Measurements from ENCODE around the gene GPC2. TPM values are rescaled to one million over a fixed set of nuclear protein-coding genes. Genes with fewer than 3 reads are reported as not detected.
"Not testable (repeated sequence)": the region's sequence is repeated elsewhere in the genome, so short reads cannot be mapped to it uniquely, and the experiment has no call there.

The GPC2 gene, protein sequence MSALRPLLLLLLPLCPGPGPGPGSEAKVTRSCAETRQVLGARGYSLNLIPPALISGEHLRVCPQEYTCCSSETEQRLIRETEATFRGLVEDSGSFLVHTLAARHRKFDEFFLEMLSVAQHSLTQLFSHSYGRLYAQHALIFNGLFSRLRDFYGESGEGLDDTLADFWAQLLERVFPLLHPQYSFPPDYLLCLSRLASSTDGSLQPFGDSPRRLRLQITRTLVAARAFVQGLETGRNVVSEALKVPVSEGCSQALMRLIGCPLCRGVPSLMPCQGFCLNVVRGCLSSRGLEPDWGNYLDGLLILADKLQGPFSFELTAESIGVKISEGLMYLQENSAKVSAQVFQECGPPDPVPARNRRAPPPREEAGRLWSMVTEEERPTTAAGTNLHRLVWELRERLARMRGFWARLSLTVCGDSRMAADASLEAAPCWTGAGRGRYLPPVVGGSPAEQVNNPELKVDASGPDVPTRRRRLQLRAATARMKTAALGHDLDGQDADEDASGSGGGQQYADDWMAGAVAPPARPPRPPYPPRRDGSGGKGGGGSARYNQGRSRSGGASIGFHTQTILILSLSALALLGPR
- polyA plus RNA-seq (2013, experiment 1 of 2): 39.6 TPM
- polyA plus RNA-seq (2013, experiment 2 of 2): 26.0 TPM

DNA sequence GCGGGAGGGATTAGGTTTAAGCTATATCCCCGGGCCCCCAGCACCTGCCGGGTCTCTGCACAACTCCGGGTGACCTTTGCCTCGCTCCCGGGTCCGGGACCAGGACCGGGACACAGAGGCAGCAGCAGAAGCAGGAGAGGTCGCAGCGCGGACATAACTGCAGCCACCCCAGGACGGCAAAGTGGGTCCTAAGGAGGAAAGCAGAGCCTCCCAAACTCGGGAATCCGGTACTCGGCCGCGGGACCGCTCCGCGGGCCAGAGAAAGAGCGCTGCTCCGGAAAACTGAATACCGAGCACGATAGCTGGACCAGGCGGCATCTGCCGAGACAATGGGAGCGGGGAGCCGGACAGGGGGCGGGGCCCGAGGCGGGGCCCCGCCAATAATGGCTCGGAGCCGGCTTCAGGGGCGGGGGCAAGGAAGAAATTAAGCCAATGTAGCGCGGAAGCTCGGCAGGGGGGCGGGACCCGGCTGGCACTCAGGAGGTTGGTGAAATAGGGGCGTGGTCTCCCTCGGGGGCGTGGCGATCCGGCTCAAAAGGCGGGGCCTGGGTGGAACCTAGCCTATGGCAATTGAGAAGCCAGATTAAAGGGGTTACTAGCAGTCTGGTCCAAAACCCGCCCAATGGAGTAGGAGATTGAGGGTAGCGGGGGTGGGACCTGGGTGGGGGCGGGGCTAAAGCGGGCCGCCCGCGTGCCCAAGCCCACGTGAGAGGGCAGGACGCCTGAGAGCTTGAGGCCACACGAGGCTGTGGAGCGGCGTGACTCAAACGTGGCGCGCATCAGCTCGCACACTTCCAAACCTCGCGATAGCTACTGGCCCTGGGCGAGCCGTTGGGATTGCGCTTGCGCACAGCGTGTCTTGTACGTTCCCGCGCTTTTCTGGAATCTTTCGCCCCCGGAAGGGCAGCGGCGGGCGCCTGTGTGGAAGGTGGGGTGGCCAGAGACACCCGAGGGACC lies at the start of gene GPC2, which contains the start of gene STAG3:
GPC2 (minus strand) TSS at position 337 of the 957 bp plus-strand sequence; CDS start at position 155, 182 bp downstream.
STAG3 (plus strand) TSS at position 874 of the 957 bp plus-strand sequence. CDS start 2,639 bp downstream, outside the sequence.
- H3K27ac ChIP-seq (ENCODE audit: low read depth, low read length, severe bottlenecking): no peak within 1 kb of the TSS
- peaks cover 20% of the 10 kb centered on the region for H3K36me3 ChIP-seq (ENCODE audit: control insufficient read depth, insufficient read depth, low read length)
- 25 to 31% methylated on average over 60 to 72 of the region's 78 CpGs for WGBS, 2 experiments (ENCODE audit: insufficient coverage in 2 of 2)
- H3K9me3 ChIP-seq (ENCODE audit: control insufficient read depth, low read length): no peaks in the 10 kb centered on the region
- H3K4me3 ChIP-seq (ENCODE audit: extremely low read depth, insufficient read depth, low read length, poor library complexity, severe bottlenecking): peak within 1 kb of the TSS; percentile 87
- H3K4me1 ChIP-seq (ENCODE audit: control insufficient read depth, insufficient read depth, low read length, poor library complexity, severe bottlenecking): no peaks in the 10 kb centered on the region

DNA sequence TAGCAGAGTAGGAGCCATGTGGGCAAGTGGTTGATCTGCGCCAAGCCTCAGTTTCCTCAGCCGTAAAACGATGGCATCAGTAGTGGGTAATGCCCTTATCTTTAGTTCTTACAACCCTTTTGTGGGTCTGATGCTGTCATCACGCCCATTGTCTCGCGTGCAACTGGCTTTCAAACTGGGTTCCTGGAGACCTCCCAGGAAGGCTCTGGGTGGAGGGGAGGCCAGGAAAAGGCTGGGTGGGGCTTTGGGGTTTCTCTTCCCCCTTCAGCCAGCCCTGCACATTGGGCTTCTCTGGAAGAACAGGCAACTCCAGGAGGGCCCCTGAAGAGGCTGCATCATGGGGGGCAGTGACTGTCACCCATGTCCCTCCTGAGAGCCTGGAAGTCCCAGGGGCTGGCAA lies 47.7 kb upstream of the GPC2 start:
- H3K27ac ChIP-seq (ENCODE audit: low read depth, low read length, severe bottlenecking); H3K4me3 ChIP-seq (ENCODE audit: extremely low read depth, insufficient read depth, low read length, poor library complexity, severe bottlenecking); H3K9me3 ChIP-seq (ENCODE audit: control insufficient read depth, low read length); H3K4me1 ChIP-seq (ENCODE audit: control insufficient read depth, insufficient read depth, low read length, poor library complexity, severe bottlenecking); H3K36me3 ChIP-seq (ENCODE audit: control insufficient read depth, insufficient read depth, low read length): not testable (repeated sequence)
- 95 to 97% methylated on average over 3 to 6 of the region's 6 CpGs for WGBS, 2 experiments (ENCODE audit: insufficient coverage in 2 of 2)

DNA sequence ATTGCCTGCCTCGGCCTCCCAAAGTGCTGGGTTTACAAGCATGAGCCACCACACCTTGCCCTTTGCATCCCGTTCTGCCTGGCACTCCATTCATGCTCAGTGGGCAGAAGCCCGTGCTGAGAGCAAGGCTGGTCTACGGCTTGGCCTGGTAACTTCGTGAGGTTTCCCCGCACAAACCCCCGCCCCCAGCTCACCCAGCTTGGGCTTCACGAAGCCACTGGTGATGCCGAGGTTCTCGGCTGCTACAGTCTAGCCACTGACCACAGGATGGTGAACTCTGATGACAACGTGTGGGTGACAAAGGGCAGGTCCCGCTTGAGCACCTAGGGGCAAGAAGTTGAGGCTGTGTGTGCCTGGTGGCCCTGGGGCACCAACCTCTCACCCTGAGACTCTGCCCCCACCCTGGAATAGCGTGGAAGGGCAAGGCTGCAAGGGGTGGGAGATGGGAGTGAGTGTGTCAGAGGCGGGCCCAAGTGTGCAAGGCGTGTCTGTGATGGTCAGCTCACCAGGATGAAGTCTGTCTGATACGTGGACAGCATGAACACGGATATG lies 46.3 kb upstream of the GPC2 start:
- not testable (repeated sequence) for H3K9me3 ChIP-seq (ENCODE audit: control insufficient read depth, low read length); H3K4me3 ChIP-seq (ENCODE audit: extremely low read depth, insufficient read depth, low read length, poor library complexity, severe bottlenecking); H3K27ac ChIP-seq (ENCODE audit: low read depth, low read length, severe bottlenecking); H3K4me1 ChIP-seq (ENCODE audit: control insufficient read depth, insufficient read depth, low read length, poor library complexity, severe bottlenecking); H3K36me3 ChIP-seq (ENCODE audit: control insufficient read depth, insufficient read depth, low read length)
- 96 to 98% methylated on average over 9 to 15 of the region's 17 CpGs for WGBS, 2 experiments (ENCODE audit: insufficient coverage in 2 of 2)

DNA sequence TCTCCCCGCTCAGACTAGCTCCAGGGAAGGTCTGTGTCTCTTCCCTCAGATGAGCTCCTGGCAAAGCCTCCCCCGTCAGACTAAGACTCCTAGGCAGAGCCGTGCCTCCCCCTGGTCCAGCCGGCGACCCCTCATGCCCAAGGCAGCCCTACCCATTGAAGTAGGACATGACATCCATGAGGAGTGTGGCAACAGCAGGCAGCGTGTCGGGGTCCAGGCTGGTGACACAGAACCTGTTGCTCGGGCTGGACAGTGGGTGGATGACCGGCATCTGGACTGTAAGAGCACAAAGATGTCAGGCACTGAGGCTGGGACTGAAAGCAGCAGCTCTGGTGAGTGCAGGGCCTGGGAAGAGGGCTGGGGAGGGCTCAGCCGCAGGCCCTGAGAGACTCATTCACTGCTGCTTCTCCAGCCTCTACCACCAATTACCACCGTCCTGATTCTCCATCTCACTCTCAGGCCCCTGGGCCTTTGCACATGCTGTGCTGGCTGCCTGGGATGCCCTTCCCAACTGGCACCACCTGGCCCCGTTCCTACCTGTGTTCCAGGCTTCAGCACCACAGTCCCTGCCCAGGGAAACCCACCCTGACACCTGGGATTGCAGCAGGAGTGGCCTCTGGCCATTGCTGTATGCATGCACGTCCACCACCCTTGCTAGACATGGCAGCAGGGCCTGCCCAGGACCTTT lies 45.4 kb upstream of the GPC2 start:
- Histone ChIP-seq H3K4me1 (ENCODE audit: control insufficient read depth, insufficient read depth, low read length, poor library complexity, severe bottlenecking) (no peaks in the 10 kb centered on the region), H3K27ac (ENCODE audit: low read depth, low read length, severe bottlenecking) (no peak overlapping the region), H3K4me3 (ENCODE audit: extremely low read depth, insufficient read depth, low read length, poor library complexity, severe bottlenecking) (no peak overlapping the region), H3K9me3 (ENCODE audit: control insufficient read depth, low read length) (no peaks in the 10 kb centered on the region), H3K36me3 (ENCODE audit: control insufficient read depth, insufficient read depth, low read length) (peaks cover 3% of the 10 kb centered on the region)
- WGBS, 2 experiments (ENCODE audit: insufficient coverage in 2 of 2): 88 to 90% methylated on average over 11 to 12 of the region's 13 CpGs

DNA sequence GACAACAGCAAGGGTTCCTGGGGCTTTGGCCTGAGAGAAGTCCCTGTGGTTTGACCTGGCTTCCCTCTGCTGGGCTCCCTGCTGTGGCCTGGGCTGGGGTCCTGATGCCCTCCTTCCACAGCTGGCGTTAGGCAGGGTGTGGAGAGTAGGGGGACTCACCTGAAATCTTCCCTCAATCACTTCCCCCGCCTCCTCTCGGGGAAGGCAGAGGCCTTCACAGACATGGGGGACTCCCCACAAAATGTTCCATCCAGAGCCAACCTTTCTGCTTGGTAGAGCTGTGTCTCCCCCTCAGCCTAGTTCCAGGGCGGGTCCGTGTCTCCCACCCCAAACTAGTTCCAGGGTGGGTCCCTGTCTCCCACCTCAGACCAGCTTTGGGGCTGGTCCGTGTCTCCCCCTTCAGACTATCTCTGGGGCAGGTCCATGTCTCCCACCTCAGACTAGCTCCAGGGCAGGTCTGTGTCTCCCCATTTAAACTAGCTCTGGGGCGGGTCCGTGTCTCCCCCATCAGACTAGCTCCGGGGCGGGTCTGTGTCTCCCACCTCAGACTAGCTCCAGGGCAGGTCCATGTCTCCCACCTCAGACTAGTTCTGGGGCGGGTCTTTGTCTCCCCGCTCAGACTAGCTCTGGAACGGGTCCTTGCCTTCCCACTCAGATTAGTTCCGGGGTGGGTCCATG lies 44.7 kb upstream of the GPC2 start:
- no peak overlapping the region for H3K27ac ChIP-seq (ENCODE audit: low read depth, low read length, severe bottlenecking)
- H3K4me3 ChIP-seq (ENCODE audit: extremely low read depth, insufficient read depth, low read length, poor library complexity, severe bottlenecking): no peak overlapping the region
- no peaks in the 10 kb centered on the region for H3K9me3 ChIP-seq (ENCODE audit: control insufficient read depth, low read length)
- no peaks in the 10 kb centered on the region for H3K4me1 ChIP-seq (ENCODE audit: control insufficient read depth, insufficient read depth, low read length, poor library complexity, severe bottlenecking)
- 95 to 96% methylated on average over 11 of the region's 14 CpGs for WGBS, 2 experiments (ENCODE audit: insufficient coverage in 2 of 2)
- H3K36me3 ChIP-seq (ENCODE audit: control insufficient read depth, insufficient read depth, low read length): peaks cover 3% of the 10 kb centered on the region

DNA sequence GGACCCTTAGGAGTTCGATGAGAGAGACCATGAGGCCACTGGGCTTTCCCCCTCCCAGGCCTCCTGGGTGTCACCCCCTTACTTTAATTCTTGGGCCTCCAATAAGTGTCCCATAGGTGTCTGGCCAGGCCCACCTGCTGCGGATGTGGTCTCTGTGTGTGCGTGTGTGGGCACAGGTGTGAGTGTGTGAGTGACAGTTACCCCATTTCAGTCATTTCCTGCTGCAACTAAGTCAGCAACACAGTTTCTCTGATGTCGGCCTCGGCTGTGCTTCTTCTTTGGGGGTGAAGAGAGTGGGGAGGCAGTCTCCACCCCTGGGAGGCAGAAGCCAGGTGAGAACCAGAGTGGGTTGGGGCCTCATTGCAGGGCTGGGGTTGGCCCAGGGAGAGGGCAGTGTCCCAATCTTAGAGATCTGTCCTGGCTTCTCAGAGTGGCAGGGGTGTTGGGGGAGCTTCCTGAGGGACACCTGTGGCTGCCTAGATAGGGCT lies 44.1 kb upstream of the GPC2 start:
- WGBS, 2 experiments (ENCODE audit: insufficient coverage in 2 of 2): 98% methylated on average over 3 of the region's 5 CpGs; no CpG with 5 or more reads in 1 of the 2 experiments
- Histone ChIP-seq H3K4me1 (ENCODE audit: control insufficient read depth, insufficient read depth, low read length, poor library complexity, severe bottlenecking) (no peaks in the 10 kb centered on the region), H3K27ac (ENCODE audit: low read depth, low read length, severe bottlenecking) (no peak overlapping the region), H3K36me3 (ENCODE audit: control insufficient read depth, insufficient read depth, low read length) (peaks cover 3% of the 10 kb centered on the region), H3K9me3 (ENCODE audit: control insufficient read depth, low read length) (no peaks in the 10 kb centered on the region), H3K4me3 (ENCODE audit: extremely low read depth, insufficient read depth, low read length, poor library complexity, severe bottlenecking) (no peak overlapping the region)

DNA sequence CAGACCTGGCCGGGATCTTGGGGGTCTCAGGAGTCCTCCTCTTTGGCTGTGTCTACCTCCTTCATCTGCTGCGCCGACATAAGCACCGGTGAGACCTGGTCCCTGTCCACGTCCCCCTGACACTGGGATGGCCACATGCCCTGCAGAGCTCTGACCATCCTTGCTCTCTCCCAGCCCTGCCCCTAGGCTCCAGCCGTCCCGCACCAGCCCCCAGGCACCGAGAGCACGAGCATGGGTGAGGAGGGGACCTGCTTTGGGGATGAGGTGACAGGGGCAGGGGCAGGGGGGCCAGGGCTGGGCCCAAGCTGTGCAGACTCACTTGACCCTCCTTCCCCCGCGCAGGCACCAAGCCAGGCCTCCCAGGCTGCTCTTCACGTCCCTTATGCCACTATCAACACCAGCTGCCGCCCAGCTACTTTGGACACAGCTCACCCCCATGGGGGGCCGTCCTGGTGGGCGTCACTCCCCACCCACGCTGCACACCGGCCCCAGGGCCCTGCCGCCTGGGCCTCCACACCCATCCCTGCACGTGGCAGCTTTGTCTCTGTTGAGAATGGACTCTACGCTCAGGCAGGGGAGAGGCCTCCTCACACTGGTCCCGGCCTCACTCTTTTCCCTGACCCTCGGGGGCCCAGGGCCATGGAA lies 43.5 kb upstream of the GPC2 start:
- Histone ChIP-seq H3K9me3 (ENCODE audit: control insufficient read depth, low read length) (no peaks in the 10 kb centered on the region), H3K4me1 (ENCODE audit: control insufficient read depth, insufficient read depth, low read length, poor library complexity, severe bottlenecking) (no peaks in the 10 kb centered on the region), H3K27ac (ENCODE audit: low read depth, low read length, severe bottlenecking) (no peak overlapping the region), H3K4me3 (ENCODE audit: extremely low read depth, insufficient read depth, low read length, poor library complexity, severe bottlenecking) (no peak overlapping the region), H3K36me3 (ENCODE audit: control insufficient read depth, insufficient read depth, low read length) (no peaks in the 10 kb centered on the region)
- 93 to 96% methylated on average over 19 of the region's 22 CpGs for WGBS, 2 experiments (ENCODE audit: insufficient coverage in 2 of 2)

DNA sequence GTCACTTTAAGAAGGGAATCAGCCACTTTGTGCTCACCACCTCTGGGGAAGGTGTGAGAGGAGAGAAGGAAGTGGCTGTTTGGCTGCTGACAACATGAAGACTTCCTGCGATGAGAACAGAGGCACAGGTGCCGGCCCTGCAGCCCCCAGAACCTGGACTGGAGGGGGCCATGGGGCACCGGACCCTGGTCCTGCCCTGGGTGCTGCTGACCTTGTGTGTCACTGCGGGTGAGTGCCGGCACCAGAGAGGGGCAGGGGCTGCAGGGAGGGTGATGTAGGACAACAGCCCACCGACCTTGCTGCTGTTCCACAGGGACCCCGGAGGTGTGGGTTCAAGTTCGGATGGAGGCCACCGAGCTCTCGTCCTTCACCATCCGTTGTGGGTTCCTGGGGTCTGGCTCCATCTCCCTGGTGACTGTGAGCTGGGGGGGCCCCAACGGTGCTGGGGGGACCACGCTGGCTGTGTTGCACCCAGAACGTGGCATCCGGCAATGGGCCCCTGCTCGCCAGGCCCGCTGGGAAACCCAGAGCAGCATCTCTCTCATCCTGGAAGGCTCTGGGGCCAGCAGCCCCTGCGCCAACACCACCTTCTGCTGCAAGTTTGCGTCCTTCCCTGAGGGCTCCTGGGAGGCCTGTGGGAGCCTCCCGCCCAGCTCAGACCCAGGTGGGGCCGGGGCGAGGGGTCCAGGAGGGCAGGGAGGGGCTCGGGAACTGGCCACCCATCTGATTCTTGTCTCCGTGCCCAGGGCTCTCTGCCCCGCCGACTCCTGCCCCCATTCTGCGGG lies 42.8 kb upstream of the GPC2 start, which contains the start of gene PVRIG:
PVRIG (plus strand) TSS at position 149 of the 785 bp plus-strand sequence; CDS start at position 171, 22 bp downstream.
- not testable (repeated sequence) for H3K36me3 ChIP-seq (ENCODE audit: control insufficient read depth, insufficient read depth, low read length); H3K4me3 ChIP-seq (ENCODE audit: extremely low read depth, insufficient read depth, low read length, poor library complexity, severe bottlenecking); H3K27ac ChIP-seq (ENCODE audit: low read depth, low read length, severe bottlenecking); H3K9me3 ChIP-seq (ENCODE audit: control insufficient read depth, low read length); H3K4me1 ChIP-seq (ENCODE audit: control insufficient read depth, insufficient read depth, low read length, poor library complexity, severe bottlenecking)
- 91% methylated on average over 13 to 21 of the region's 27 CpGs for WGBS, 2 experiments (ENCODE audit: insufficient coverage in 2 of 2)

Data from mesodermal cell (in vitro differentiated cells).